ENCODE measurements around the gene COMMD9. TPM values are rescaled to one million over a fixed set of nuclear protein-coding genes. Genes with fewer than 3 reads are reported as not detected.

Gene COMMD9
- total RNA-seq, 1 experiment from 2014 or later, result 70.8 TPM

DNA sequence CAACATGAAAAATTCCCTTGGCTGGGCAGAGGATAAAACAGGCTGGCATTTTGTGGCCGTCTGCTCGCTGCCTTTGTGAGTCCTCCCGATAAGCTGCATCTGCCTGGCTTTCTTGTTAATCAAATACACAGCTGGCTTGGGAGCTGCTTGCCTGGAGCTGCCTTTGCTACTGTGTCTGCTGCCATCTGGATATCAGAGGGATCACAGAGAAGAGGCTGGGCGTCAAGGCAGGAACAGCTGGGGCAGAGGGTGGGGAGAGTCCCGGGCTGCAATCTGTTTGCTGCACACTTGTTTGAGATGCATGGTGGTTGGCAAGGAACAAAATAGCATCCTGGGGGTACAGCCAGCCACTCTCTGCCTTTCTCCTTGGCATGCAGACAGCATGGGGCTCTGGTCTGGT lies 36.0 kb downstream of the COMMD9 start:
- no TSS peak for BruUV-seq (replicated peaks)
- ChIA-PET POLR2A (ENCODE audit: unreplicated experiment) (no interaction called here), CTCF (no interaction called here)
- H3K4me3 ChIP-seq (ENCODE audit: low read length), result no peak overlapping the region
- no peak for DNase-seq
- no peaks in the 10 kb centered on the region for H3K36me3 ChIP-seq (ENCODE audit: low read depth, low read length)
- TF ChIP-seq EZH2 (IDR thresholded peaks at IDR 0.05; ENCODE audit: low read length, unreplicated experiment), result no peak
- no peak for TF ChIP-seq EZH2phosphoT487 (IDR thresholded peaks at IDR 0.05; ENCODE audit: borderline replicate concordance, low read length)
- TF ChIP-seq CTCF (conservative IDR thresholded peaks at IDR 0.05; ENCODE audit: low read depth, low read length), result no peak
- H3K4me1 ChIP-seq (ENCODE audit: insufficient read depth, low read length), result peaks cover 34% of the 10 kb centered on the region
- no peak overlapping the region for H3K9ac ChIP-seq (ENCODE audit: low read length)
- H4K20me1 ChIP-seq (ENCODE audit: low read length), result no peaks in the 10 kb centered on the region
- H3K4me2 ChIP-seq (ENCODE audit: low read length), result no peak overlapping the region
- ATAC-seq, result no peak
- H3K27ac ChIP-seq (ENCODE audit: low read length), result no peak overlapping the region
- H2AFZ ChIP-seq (ENCODE audit: low read length), result no peak overlapping the region
- no peaks in the 10 kb centered on the region for H3K79me2 ChIP-seq (ENCODE audit: low read length)
- intact Hi-C loops (cut with micrococcal nuclease), result no loop called here
- no peaks in the 10 kb centered on the region for H3F3A ChIP-seq (ENCODE audit: low read length, unreplicated experiment)
- no peaks in the 10 kb centered on the region for H3K27me3 ChIP-seq (ENCODE audit: low read length)
- H3K9me3 ChIP-seq (ENCODE audit: low read length), result no peaks in the 10 kb centered on the region
- H3K9me2 ChIP-seq (replicated peaks; ENCODE audit: low read length), result no peaks in the 10 kb centered on the region

DNA sequence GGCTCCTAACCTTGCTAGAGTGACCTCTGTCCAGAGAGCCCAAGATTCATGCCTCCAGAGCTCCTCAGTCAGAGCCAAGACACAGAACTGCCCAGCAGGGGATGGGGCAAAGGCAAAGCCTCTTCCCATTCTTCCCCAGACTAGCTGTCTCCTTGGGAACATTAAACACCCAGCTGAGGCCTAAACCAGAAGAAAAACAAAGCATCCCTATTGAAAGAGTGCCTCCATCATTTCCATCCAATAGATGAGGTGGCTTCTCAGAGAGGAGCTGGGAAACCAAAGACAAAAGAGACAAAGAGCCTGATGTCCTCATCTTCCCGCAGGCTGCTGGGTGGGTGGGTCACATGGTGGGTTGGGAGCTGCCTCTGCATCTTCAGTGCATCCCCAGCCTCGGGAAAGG lies 37.4 kb downstream of the COMMD9 start:
- no peak overlapping the region for H3K9ac ChIP-seq (ENCODE audit: low read length)
- H3F3A ChIP-seq (ENCODE audit: low read length, unreplicated experiment), result no peaks in the 10 kb centered on the region
- H4K20me1 ChIP-seq (ENCODE audit: low read length), result no peaks in the 10 kb centered on the region
- no peaks in the 10 kb centered on the region for H3K27me3 ChIP-seq (ENCODE audit: low read length)
- no peaks in the 10 kb centered on the region for H3K36me3 ChIP-seq (ENCODE audit: low read depth, low read length)
- no TSS peak for BruUV-seq (replicated peaks)
- no peaks in the 10 kb centered on the region for H3K79me2 ChIP-seq (ENCODE audit: low read length)
- no peaks in the 10 kb centered on the region for H3K9me3 ChIP-seq (ENCODE audit: low read length)
- no peak for ATAC-seq
- ChIA-PET POLR2A (ENCODE audit: unreplicated experiment) (no interaction called here), CTCF (no interaction called here)
- H3K4me2 ChIP-seq (ENCODE audit: low read length), result no peak overlapping the region
- no peaks in the 10 kb centered on the region for H3K9me2 ChIP-seq (replicated peaks; ENCODE audit: low read length)
- intact Hi-C loops (cut with micrococcal nuclease), result no loop called here
- TF ChIP-seq CTCF (conservative IDR thresholded peaks at IDR 0.05; ENCODE audit: low read depth, low read length) (no peak), EZH2phosphoT487 (IDR thresholded peaks at IDR 0.05; ENCODE audit: borderline replicate concordance, low read length) (no peak), EZH2 (IDR thresholded peaks at IDR 0.05; ENCODE audit: low read length, unreplicated experiment) (no peak)
- peaks cover 27% of the 10 kb centered on the region for H3K4me1 ChIP-seq (ENCODE audit: insufficient read depth, low read length)
- H2AFZ ChIP-seq (ENCODE audit: low read length), result no peak overlapping the region
- no peak for DNase-seq
- no peak overlapping the region for H3K4me3 ChIP-seq (ENCODE audit: low read length)
- H3K27ac ChIP-seq (ENCODE audit: low read length), result no peak overlapping the region

DNA sequence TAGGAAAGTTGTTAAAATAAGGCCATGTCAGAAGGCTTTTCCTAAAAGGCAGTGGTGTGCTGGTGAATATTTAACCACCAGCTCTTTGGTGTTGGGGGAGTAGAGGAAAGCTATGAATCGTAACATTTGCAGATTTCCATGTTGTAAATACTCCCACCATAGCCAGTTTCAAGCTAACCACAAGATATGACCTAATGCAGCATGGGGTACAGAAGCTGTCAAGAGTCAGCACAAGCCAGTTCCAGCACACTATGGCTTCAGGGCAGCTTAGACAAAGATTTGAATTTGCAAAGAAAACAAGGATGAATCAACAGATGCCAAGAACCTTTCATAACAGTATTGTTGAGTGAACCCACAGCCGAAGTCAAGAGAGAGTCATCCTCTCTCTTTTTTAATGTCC lies 40.0 kb downstream of the COMMD9 start:
- Histone ChIP-seq H3K9ac (ENCODE audit: low read length) (no peak overlapping the region), H3K4me3 (ENCODE audit: low read length) (no peak overlapping the region)
- POLR2A ChIA-PET (ENCODE audit: unreplicated experiment), result no interaction called here

More for the DNA sequence above, 40.0 kb downstream of the COMMD9 start:
- H4K20me1 ChIP-seq (ENCODE audit: low read length), result no peaks in the 10 kb centered on the region
- no peaks in the 10 kb centered on the region for H3K9me3 ChIP-seq (ENCODE audit: low read length)
- CTCF ChIA-PET, result no interaction called here
- no peaks in the 10 kb centered on the region for H3K79me2 ChIP-seq (ENCODE audit: low read length)
- DNase-seq (peak; percentile 71), ATAC-seq (peak; percentile 66)
- H3K9me2 ChIP-seq (replicated peaks; ENCODE audit: low read length), result no peaks in the 10 kb centered on the region
- H2AFZ ChIP-seq (ENCODE audit: low read length), result no peak overlapping the region
- H3K27me3 ChIP-seq (ENCODE audit: low read length), result no peaks in the 10 kb centered on the region
- TF ChIP-seq CTCF (conservative IDR thresholded peaks at IDR 0.05; ENCODE audit: low read depth, low read length) (no peak), EZH2 (IDR thresholded peaks at IDR 0.05; ENCODE audit: low read length, unreplicated experiment) (no peak), EZH2phosphoT487 (IDR thresholded peaks at IDR 0.05; ENCODE audit: borderline replicate concordance, low read length) (no peak)
- no peak overlapping the region for H3K27ac ChIP-seq (ENCODE audit: low read length)
- intact Hi-C loops (cut with micrococcal nuclease), result no loop called here
- peak overlapping the region; percentile 36 for H3K4me2 ChIP-seq (ENCODE audit: low read length)
- H3K36me3 ChIP-seq (ENCODE audit: low read depth, low read length), result no peaks in the 10 kb centered on the region
- no TSS peak for BruUV-seq (replicated peaks)
- peaks cover 16% of the 10 kb centered on the region for H3K4me1 ChIP-seq (ENCODE audit: insufficient read depth, low read length)
- no peaks in the 10 kb centered on the region for H3F3A ChIP-seq (ENCODE audit: low read length, unreplicated experiment)
